ENCODE data around the gene EXT2.

Gene EXT2

DNA sequence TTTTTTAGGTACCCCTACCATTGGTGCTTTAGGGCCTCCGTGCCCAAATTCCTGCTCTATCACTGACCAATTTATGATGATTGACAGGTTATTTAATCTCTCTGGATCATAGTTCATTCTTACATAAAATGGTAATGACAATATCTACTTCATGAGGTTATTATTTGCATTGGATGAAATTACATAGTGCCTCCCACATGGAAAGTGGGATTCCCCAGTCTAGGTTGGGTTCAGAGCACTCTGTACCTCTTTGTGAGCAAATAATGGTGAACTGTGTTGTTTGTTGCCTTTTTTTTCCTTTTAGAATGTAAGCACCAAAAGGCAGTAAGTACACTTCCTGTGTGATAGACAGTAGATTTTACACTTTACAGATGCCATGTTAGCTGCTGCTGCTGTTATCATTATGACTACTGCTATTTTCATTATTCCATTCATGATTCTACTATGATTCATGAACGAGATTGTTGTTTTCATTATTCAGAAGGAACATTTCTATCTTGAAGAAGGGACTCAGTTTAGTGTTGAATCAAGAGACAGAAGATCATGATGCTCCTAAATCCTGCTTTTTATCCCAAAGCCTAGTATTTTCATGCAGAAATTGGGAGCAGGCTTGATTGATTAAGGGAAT lies 113.6 kb downstream of the EXT2 start:
- DNase-seq: no peak

DNA sequence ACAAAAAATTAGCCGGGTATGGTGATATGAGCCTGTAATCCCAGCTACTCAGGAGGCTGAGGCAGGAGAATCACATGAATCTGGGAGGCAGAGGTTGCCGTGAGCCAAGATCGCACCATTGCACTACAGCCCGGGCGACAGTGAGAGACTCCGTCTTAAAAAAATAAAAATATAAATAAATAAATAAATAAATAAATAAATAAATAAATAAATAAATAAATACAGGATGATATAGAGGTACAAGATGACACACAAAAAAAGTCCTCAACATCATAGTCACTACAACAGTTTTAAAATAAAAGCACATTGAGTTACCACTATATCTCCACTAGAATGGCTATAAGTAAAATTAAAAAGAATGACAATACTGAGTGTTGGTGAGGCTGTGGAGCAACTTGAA lies 116.7 kb downstream of the EXT2 start:
- no peak for DNase-seq

DNA sequence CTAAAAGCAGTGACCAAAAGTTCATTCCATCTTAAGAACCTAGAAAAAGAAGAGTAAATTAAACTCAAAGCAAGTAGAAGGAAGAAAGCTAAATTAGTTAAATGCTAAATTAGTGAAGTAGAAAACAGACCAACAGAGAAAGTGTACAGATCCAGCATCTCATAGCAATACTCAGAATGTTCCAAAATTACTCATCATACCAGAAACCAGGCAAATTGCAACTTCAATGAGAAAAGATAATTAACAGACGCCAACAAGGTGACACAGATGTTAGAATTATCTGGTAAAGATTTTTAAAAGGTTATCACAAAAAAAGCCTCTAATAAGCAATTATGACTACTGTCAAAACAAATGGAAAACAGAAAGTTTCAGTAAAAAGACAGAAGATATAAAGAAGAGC lies 117.7 kb downstream of the EXT2 start:
- no peak for DNase-seq

DNA sequence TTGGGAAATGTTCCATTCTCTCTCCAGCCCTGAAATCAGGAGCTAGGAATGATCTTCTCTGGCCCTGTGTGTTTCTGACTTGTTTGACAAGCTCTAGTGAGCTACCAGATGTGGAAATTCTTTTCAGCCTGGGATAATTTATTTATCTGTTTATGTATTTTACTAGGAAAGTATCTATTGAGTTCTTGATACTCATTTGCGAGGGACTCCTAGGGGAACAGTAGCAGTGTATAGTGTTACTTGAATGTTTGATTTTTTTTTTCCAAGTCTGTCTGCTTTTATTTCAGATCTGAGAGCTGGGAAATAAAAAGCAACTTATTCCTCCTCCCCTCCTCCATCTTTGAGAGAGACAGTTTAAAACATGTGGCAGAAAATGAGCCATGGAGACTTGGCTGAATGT lies 122.0 kb downstream of the EXT2 start:
- DNase-seq: no peak

DNA sequence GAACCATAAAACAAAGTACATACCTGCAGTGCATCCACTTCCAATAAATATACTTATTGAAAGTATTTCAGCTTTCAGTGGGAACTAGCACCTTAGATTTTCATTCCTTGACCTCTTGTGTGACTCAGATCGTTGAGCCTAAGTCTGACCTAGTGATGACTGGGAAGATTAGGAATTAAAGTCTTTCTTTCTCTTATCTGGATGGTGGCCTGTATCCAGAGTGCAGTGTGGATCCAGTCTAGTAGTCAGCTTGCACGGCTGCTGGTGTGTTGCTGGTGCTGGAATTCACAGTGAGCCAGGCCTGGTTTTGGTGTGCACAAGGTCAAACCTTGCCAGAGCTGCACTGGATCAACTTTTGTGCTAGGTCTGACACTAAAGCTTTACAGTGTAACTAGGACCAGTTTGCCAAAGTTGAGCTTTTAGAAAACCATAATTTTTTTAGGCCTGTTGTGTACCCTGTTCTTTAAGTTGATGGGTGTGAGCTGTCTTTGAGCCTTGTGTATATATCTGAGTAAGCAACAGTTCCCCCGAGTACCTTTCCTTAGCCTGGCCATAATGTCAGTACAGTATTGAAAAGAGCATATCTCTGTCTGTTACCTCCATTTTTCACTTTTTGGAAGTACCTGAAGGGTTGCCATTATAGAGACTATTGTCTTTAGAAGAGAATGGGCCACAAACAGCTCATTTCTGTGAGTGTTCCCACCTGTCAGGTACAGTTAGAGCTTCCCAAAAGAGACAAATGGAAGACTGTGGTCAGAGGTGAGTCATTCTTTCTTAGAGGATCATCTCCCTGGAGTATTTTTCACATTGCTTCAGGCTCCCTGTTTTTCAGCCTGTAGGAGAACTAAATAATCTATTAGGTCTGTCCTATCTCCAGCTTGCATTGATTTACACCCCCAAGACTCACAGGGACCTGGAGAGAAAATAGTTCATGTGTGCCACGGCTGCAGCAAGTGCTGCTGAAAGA lies 124.6 kb downstream of the EXT2 start:
- DNase-seq: no peak

DNA sequence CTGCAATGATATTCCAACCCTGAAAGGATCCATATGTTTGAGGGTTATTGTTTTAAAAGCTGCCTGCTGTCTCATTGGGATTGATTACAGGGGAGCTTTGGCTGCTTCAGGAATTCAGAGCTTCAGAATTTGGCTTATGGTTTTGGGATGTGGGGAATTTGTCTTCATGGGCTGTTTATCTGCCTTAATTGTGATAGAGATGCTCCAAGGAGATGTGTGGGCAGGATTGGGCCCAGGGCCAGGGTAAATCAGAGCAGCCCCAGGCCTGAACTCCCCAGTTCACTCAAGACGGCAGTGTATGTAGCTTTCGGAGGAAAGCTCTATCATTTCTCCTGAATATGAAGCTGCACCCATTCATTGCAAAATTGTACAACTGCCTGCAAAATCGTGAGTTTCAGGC lies 126.0 kb downstream of the EXT2 start:
- DNase-seq: no peak

DNA sequence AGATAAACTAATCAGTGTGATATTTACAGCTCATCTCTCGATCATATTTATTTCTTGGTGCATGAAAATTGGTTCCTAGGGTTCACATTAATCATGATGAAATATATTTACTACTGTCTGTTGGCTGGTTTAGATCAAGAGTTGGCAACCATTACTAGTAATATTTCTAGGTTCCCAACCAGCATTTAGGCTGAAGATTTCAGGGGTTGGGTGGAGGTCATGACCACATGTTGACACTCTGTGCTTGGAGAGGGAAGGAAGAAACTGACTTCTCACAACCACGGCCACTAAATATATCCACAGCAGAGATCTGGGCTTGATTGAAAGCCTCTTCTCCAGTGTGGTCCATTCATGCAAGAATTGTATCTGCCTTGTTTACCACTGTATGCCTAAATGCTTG lies 126.5 kb downstream of the EXT2 start:
- DNase-seq: no peak

DNA sequence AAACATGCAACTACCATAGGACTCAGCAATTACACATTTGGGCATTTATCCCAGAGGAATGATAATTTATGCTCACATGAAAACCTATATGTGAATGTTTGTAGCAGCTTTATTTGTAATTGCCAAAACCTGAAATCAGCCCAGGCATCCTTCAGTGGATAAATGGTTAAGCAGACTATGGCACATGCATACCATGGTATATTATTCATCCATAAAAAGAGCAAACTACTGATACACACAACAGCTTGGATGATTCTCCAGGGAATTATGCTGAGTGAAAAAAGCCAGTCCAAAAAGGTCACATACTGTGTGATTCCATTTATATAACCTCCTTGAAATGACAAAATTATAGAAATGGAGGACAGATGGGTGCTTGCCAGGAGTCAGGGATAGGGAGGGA lies 127.8 kb downstream of the EXT2 start:
- peak; percentile 50 for DNase-seq

DNA sequence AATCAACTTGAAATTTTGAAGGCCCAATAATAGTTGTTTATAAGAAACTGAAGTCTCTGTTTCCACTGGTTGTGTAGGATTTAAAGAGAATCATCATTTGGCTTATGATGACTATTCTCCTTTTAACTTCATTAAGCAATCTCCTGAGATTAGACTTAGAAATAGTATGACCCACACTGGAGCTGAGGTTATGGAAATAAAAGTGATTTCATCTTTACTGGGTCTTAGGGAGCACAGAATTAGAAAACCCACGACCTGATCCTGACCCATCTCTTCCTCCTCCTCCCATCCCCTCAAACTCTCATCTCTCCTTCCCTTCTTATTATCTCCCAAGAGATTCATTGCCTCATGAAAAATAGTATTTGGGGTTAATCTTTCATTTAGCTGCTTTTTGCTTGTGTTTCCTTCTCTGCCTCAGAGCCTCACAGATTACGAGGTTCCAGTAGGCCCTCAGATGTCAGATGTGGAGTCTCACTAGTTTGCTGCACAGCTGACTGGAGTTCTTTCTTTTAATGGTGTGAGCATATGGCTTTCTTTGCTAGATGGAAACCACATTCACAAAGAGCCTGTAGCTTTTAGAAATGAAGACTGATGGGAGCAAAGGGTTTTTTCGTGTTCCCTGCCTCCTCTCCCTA lies 129.5 kb downstream of the EXT2 start:
- DNase-seq: no peak

DNA sequence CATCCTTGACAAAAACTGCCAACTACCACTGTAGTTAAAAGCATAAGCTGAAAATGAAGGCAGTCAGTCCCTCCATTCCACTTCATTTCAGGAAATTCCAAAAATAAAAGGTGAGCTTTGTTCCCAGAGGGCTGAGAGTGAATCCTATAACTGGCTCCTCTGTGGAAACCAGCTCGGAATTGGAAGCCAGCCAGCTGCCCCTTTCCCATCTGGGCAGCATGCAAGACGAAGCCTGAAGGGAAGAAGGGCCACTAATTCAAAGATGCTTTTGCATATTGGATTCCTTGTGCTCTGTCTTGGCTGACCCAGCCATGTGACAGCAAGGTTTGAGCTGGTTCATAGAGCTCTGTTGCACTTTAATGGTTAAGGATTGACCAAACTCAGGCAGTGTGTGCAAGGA lies 131.0 kb downstream of the EXT2 start:
- no peak for DNase-seq

DNA sequence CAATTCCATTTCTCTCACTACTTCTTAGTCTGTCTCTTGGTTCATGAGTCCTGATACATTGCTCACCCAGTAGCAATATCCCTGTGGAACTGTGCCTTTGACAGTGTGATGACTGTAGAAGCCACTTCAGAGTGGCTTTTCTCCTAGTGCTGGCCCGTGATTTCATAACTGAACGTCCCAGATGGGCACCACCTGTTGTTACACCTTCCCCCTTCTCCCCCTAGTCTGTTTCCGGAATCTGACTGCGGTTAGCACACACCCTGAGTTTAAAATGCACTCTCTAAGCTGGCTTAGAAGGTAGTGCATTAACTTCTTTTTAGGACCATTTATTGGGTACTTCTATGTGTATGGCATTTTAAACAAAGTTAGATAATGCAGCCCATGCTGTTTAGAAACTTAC lies 131.5 kb downstream of the EXT2 start:
- no peak for DNase-seq

DNA sequence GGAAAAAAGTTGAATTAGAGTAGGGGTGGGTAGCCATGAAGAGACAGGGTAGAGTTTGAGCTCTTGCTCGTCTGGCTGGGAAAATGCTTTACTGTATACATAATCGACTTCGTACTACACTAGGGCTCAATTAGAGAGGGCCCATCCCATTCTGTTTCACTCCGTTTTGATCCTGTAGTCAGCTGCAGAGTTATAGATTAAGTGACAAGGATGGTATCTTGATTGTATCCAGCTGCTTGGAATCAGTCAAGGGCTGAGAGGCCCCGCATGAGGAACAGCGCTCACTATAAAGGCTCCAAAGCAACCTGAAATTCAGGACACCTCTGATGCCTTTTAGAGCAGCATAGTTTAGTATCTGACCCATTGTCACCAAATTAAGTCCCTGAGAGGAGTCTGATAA lies 132.9 kb downstream of the EXT2 start:
- no peak for DNase-seq

DNA sequence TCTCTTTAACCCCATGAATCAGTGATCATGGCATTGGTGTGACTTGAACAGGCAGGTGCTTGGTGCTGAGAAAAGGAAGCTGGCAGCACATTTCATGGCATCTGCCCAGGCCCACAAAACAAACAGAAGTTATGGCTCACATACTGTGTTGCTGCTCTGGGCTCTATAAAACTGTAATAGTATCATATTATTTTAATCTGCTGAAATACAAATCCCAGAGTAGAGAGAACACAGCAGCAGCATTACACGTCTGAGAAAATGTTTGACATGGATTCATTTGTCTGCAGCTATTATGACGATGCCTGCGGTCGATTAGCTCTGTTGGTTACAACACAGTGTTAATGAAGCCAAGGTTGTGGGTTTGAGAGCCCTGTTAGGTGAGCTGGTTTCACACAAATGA lies 133.6 kb downstream of the EXT2 start:
- DNase-seq: no peak

DNA sequence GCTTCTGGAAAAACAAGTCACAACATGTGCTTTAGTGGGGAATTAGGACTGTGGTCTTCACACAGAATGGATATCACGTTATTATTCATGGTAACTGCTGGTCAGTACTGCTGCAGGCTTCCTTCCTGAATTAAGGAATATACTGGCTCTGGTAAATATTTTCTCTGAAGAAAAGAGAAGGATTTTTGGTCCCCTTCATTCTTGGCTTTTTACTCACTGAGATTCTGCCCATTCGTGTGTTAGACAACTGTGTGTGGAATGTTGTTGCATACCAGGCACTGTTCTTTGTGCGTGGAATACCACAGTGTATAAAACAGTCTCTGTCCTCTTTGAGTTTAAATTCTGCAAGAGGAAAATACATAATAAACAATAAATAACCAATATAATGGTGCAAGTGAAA lies 134.1 kb downstream of the EXT2 start:
- no peak for DNase-seq

DNA sequence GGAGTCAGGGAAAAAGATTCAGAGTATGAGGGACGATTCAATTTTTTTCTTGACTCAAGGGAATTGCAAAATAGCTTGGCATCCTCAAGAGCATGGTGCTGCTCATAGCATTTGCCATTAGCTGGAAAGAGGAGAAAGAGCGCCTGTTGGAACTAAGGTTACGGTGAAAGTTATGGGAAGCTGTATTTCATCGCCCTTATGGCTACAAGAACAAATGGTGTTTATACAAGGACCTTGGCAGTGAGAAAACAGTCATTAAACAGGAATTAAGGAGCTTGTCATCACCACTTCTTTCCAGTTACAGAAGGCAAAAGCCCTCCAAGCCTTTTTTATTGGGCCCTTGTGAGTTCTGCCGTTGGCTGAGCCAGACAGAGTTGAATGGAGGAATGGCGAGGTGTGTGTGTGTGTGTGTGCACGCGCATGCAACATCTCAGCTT lies 140.3 kb downstream of the EXT2 start:
- no peak for DNase-seq

DNA sequence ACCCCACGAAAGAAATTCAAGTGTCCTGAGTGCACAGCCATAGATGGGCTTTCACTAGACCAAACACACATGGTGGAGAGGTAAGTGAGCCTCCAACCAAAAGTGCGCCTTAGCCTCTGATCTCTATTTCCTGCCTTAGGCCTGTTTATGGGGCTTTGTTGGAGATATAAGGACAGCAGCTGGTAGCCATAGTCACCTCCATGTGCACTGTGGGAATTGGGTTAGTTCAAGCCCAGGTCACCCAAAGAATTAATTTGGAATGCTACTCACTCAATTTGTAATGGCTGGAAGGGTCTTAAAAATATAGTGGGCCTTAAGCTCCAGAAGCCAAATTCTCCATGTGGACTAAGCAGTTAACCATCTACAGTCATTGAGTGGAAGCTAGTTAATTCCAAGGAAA lies 140.8 kb downstream of the EXT2 start:
- no peak for DNase-seq

DNA sequence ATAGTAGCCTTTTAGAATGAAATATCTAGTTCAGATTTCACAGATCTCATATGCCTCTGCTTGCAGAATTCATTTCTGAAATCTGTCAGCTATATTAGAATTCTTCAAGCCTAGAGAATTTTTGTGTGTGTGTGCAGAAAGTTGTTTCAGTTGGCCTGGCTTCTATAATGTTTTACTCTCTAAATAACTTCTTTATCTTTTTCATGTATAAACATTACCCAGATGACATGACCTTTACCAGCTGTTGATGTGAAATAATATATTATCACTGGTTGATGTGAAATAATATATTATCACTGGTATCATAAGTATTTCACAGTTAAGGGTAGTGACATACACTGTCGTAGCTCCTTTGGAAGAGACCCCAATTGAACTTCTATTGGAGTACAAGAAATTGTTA lies 141.7 kb downstream of the EXT2 start:
- DNase-seq: no peak

DNA sequence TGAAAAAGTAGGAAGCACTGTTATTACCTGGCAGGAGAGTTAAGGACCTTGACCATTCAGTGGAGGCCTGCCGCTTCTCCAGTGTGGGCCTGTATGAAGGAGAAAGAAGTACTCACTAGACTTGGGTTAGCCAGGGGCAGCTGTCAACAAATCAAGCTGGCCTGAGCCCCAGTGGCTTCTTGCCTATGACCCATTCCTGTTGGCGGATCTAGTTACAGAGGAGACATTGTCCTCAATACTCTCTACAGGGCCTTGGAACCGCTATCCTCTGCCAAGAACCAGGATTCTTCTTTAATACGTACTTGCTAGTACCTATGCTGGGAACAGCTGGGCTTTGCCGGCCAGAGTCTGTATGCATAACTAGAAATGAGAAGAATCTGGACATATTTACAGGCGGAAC lies 146.4 kb downstream of the EXT2 start:
- no peak for DNase-seq

DNA sequence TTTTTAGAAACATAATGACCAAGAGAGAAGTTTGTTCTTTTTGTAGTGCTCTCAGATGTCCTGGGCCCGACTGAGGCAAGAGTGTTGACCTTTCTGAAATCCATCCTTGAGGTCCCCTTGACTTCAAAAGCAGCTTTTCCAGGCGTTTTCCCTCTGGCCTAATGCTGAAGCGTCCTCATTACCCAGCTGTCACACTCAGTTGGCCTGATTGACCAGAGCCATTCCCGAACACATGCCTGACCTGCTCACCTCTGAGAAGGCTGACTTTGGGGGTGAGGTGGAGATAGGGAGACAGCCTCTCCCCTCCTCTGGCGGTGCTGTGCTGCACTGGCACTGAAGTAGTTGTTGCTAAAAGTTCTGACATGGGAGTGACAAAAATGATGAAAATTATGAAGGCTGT lies 147.6 kb downstream of the EXT2 start:
- no peak for DNase-seq

DNA sequence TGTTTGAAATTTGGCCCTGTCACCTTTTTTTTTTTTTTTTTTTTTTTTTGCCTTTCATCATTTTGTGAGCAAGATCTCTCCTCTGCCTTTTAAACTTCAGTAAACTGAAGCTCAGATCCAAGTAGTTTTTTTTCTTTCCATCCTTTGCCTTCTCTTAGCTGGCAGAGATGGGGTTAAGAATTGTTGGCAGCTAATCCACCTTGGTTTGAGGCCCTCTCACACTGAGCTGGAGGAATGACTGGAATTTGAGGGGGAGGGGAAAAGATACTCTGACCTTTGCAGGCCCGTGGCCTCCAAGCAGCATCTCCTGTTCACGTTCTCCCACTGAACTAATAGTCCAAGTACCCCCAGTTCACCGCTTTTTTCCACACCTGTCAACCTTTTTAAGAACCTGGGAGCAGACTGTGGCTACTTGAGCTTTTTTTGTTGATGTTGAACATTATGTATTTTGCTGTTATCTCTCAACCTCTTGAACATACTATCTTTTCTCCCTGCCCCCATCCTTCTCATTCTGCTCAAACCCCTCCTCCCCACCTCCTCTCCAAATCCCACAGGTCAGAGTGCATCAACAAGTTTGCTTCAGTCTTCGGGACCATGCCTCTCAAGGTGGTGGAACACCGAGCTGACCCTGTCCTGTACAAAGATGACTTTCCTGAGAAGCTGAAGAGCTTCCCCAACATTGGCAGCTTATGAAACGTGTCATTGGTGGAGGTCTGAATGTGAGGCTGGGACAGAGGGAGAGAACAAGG lies 148.3 kb downstream of the EXT2 start:
- no peak for DNase-seq

DNA sequence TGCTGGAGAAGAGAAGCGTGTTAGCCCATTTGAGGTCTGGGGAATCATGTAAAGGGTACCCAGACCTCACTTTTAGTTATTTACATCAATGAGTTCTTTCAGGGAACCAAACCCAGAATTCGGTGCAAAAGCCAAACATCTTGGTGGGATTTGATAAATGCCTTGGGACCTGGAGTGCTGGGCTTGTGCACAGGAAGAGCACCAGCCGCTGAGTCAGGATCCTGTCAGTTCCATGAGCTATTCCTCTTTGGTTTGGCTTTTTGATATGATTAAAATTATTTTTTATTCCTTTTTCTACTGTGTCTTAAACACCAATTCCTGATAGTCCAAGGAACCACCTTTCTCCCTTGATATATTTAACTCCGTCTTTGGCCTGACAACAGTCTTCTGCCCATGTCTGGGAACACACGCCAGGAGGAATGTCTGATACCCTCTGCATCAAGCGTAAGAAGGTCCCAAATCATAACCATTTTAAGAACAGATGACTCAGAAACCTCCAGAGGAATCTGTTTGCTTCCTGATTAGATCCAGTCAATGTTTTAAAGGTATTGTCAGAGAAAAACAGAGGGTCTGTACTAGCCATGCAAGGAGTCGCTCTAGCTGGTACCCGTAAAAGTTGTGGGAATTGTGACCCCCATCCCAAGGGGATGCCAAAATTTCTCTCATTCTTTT lies 149.3 kb downstream of the EXT2 start:
- DNase-seq: no peak

DNA sequence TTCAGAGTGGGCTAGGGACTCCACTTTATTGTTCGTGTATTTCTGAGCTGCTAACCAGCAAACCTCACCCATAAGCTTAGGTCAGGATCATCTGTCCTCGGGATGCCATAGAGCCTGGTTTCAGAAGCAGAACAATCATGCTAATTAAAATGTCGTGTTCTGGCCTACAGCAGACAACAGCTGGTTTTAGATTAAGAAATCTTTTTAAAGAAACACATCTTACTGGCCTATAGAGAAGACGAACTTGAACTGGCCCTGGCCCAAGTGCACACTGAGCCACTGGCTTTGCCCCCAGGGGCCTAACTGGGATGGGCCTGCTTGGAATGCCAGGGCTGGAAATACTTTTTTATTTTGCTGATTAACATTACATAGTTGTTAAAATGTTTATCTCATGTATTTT lies 151.2 kb downstream of the EXT2 start:
- DNase-seq: no peak

DNA sequence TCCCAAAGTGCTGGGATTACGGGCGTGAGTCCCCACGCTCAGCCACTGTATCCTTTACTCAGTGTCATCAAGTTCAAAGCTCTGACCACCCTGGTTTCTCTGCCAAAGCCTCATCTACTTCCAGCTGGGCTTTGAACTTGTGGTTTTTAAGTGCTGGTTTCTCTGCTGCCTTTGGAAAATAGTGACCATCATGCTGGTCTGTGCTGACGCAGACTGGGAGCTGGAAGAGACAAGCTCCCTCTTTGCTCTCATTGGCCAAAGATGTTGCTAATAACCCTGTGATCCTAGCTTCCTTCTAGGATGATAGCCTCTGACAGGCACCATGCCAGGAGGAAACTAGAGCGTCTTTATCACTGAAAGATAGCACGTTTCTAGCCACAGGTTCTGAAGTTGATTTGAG lies 152.0 kb downstream of the EXT2 start:
- no peak for DNase-seq

Measured in amniotic stem cell (primary cell).